Stimulated activated CD4-positive, alpha-beta T cell treated with anti-CD3 and anti-CD28 coated beads, Interleukin-1b, Interleukin-23, amount 100 ng/mL, for 24 hours (primary cell): ENCODE data around the gene TST.
"Not testable (repeated sequence)": the region's sequence is repeated elsewhere in the genome, so short reads cannot be mapped to it uniquely, and the experiment has no call there.

Experiments
- DNase-seq, 4 experiments: peaks; one replicate each; pipeline ENCODE4 v3.0.0-alpha.2; 2020; ENCODE audit warnings: low read depth in 4 of 4, low spot score in 1 of 4

Gene TST

GRCh38 chr22:37016134-37016910, 2.9 kb downstream of the TST start:
- DNase-seq = no peak

DNA sequence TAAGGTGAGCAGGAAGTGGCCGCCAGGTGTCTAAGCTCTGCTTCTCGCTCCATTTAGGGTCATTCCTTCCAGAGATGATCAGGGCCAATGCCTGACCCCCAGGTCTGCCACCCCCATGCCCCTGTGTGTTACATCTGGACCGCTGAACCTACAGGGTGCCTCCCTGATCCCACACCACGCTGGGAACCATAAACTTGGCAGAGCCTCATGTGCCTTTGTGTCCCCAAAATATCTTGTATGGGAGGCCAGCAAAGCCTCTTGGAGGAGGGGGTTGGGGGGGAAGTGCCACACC, 3.7 kb downstream of the TST start:
- no peak for DNase-seq

- no peak for DNase-seq
Measured at GRCh38 chr22:37014835-37015586, 4.2 kb downstream of the TST start.

DNA sequence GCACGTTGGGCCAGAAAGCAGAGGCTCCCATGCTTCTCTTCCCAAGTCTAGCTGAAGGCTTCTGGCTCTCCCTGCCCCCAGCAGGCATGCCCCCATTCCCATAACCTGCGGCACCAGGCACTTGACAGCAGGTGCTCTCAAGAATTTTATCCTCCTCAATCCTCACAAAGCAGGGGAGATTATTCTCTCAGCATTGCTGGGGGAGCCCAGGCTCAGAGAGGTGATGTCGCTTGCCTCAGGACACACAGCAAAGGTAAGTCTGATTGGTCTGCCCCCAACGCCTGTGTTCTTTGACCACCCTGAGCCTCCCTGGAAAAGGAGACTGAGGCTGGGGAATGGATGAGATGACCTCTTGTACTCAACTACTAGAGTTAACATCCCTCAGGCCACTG, 4.8 kb downstream of the TST start:
- DNase-seq = no peak

DNA sequence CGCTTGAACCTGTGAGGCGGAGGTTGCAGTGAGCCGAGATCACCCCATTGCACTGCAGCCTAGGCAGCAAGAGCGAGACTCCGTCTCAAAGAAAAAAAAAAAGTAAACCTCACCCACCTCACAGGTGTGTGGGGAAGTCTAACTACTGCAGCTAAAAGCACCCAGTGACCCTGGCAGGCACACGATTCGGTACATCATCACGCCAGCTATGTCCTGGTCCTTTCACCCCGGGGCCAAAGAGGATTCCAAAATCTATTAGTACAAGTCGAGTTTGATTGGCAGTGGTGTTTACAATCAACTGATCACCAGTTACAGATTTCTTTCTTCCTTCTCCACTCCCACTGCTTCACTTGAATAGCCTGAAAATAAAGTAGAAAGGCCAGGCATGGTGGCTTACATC, 6.3 kb downstream of the TST start:
- no peak for DNase-seq

DNA sequence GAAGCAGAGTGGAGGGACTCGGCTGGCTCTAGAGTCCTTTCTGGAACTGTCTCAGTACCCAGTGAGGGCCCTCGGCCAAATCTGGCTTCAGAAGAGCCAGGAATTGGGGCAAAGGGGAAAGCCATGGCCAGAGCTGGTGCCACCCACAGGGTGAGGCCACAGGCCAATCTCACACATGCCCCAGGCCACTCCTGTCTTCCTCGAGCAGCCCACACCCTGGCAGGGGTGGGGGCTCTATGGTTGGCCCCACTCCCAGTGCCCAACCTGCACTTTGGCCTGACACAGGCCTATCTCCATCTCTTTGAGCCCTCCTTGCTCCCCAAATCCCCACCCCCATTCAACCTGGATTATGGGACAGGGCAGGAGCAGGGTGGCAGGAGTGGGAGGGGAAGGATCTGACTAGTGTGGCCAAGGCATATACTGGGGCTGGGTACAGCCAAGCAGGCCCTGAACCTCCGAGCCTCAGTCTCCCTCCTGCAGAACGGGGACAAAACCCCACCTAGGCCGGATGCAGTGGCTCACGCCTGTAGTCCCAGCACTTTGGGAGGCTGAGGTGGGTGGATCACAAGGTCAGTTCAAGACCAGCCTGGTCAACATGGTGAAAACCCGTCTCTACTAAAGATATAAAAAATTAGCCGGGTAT, 6.9 kb downstream of the TST start:
- no peak for DNase-seq

- no peak for DNase-seq
Measured at GRCh38 chr22:37011472-37011871, 7.8 kb downstream of the TST start.

GRCh38 chr22:37010976-37011375, 8.3 kb downstream of the TST start:
- DNase-seq = no peak

GRCh38 chr22:37010174-37010573, 9.1 kb downstream of the TST start:
- no peak for DNase-seq

DNA sequence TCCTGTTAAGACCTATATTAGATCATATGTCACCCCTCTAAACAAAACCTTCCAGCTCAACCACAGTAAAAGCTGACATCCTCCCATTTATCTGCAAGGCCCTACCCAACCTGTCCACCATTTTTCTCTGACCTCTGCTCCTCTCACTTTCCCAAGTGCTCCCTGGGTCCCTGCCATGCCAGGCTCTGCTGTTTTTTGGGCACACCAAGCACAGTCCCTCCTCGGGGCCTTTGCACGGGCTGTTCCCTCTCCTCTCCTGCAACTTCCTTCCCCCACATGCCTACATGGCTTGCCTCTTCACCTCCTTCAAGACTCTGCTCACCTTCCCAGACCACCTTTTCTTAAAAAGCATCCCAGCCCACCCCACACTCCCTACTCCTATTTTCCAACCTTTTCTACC, 9.8 kb downstream of the TST start:
- DNase-seq = no peak

GRCh38 chr22:37008365-37008764, 10.9 kb downstream of the TST start:
- DNase-seq = no peak

DNA sequence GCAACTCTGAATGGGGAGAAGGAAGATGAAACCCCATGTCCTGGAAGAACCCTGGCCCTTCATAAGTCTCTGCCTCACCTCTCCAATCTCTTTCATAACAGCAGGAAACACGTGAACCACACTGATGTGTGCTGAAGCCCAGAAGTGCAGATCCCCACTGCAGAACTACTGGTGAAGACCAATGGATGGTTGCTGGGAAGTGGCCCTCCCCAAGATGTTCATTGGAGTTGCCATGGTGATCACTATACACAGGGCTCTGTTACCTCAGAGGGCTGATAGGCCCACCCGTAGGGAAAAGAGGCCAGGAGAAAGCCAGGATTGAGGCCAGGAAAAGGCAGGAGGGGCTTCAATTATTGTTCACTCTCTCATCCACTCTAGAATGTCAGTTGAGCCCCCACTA, 11.6 kb downstream of the TST start:
- no peak for DNase-seq

GRCh38 chr22:37002633-37003032, 16.6 kb downstream of the TST start:
- no peak for DNase-seq

- DNase-seq = no peak
Measured at GRCh38 chr22:37001826-37002225, 17.4 kb downstream of the TST start.

- no peak for DNase-seq
Measured at GRCh38 chr22:37000676-37001534, 18.3 kb downstream of the TST start.

DNA sequence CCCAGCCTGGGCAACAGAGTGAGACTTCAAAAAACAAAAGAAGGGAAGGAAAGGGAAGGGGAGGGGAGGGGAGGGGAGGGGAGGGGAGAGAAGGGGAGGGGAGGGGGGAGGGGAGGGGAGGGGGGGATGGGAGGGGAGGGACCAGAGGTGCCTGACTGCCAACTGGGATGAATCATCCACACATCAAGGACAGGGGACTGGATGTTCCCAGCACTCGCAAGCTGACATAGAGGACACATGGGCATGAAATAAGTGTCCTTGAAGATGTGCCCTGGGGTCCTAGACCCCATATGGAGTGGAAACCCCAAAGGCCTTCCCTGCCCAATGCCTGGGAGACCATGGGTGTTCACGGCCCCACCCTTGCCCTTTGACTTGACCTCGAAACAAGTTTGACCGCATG, 19.8 kb downstream of the TST start:
- DNase-seq = no peak

GRCh38 chr22:36998620-36999351, 20.5 kb downstream of the TST start:
- DNase-seq = no peak

DNA sequence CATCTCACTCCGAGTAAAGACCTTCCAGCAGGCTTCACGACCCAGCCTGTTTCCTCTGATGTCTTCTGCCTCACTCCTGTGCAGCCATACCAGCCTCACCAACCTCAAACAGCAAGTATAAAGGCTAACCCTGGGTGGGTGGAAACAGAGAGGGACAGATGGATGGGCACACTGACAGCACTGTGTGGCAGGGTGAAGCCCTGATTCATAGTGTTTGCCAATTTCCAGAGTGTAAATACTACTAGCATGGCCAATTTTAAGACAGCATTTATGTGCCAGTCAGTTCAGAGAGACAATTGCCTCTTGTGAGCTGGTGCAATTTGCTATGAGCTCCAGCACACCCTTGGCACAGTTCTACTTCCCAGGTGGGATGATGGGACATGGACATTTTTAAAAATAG, 21.5 kb downstream of the TST start:
- DNase-seq = no peak

DNA sequence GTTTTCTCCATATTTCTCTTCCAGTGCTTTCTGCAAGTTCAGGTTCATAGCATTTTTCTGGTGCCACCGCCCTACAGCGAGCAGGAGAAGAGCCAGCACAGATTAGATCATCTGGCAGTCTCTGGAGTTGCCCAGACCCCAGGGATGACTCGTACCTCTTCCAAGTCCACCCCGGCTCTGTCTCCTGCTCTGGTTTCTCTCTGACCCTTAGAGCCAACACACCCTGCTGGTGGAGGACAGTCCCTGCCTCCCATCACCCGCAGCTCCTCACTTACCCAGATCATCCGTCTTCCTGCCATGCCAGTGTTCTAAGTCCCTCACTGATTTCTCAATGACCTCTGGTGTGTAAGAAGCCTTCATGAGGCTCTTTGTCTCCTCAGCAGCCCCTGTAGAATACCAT, 28.0 kb downstream of the TST start:
- DNase-seq = no peak

DNA sequence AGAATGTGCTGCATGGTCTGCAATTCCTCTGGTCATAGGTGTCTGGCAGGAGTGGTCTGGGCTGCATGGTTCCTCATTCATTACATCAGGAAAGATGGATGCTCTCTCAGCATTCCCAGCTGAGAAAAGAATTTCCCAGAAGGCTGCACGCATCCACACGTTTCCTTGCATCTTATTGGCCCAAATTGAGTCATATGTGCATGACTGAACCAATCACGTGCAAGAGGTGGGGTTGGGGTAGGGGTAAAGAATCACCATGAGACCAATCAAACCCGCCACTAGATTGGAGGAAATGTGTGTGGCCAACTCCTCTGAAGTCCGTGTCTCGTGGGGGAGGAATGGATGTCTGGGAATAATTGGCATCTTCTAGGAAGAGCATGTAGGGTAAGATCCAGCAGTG, 28.8 kb downstream of the TST start:
- no peak for DNase-seq

GRCh38 chr22:36989012-36989411, 30.2 kb downstream of the TST start:
- not testable (repeated sequence) for DNase-seq
